HG02610 (cell line): ENCODE data around the gene PLA2G3.
"Not testable (repeated sequence)": the region's sequence is repeated elsewhere in the genome, so short reads cannot be mapped to it uniquely, and the experiment has no call there.

Experiments
- ATAC-seq: cut with Tn5 transposase; IDR thresholded peaks from one replicate; pipeline ENCODE4 v1.9.1; 2021; ENCODE audit warnings: mild to moderate bottlenecking, moderate library complexity; ENCODE audit not compliant: unreplicated experiment

Gene PLA2G3

DNA sequence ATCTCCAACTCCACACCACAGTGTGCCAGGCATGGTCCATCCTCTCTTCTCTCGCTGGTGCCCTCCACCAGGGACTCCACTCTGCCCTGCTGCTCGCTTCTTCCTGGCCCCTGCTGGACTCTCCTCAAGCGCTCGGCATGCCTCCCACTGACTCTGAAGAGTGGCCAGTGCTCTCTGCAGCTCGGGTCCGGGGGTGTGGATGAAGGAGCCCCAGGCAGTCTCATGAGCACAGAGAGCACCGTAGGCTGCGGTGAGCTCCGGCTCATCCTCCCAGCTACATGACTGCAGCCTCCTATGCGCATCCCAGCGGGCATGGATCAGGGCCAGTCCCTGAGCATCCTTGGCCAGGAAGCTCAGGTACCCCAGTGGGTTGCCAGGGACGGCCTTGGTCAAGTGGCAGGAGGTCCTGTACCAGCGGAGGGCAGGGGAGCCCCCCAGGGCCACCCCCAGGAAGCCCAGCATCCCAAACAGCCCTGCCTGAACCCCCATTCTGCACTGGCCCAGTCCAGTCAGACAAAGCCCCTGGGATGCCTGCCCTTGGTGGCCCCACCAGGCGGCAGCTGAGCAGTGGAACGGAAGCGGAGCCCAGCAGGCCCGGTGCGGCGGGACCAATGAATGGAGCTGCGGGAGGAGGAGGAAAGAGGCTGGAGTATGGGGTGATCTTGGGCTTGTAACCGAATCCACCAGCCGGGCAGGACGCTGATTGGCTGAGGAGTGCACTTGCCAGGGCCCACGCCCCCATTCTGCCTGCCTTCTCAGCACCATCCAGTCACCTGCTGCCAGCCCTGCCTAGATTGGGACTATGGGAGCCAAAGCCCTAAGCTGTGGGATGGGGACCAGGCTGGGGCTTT lies at the start of gene PLA2G3:
PLA2G3 (minus strand) TSS at position 643 of the 851 bp plus-strand sequence; CDS start at position 489, 154 bp downstream.
- ATAC-seq, result no peak

- no peak for ATAC-seq
Measured at GRCh38 chr22:31187627-31188026, 47.3 kb upstream of the PLA2G3 start.

DNA sequence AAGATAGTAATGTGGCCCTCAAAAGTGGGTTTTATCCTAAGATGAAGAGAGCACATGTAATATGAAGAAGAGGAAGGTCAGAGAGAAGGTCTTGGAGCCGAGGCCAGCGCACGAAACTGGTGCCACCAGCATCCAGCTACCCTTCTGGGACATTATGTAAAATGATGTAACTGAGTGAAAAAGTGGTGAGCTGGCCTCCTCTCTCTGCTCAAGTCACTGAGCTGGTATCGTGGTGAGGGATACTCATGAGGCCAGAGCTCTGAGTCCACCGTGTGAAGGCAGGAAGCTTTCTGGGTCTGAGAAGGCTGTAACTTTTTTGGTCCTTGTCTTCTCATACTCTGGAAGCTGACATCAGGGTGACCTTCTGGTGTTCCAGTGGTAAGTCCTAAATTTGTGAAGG lies 44.7 kb upstream of the PLA2G3 start:
- ATAC-seq, result no peak

DNA sequence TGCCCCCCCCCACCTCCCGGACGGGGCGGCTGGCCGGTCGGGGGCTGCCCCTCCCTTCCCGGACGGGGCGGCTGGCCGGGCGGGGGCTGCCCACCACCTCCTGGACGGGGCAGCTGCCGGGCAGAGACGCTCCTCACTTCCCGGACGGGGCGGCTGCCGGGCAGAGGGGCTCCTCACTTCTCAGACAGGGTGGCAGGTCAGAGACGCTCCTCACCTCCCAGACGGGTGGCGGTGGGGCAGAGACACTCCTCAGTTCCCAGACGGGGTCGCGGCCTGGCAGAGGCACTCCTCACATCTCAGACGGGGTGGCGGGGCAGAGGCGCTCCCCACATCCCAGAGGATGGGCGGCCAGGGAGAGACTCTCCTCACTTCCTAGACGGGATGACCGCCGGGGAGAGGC lies 43.7 kb upstream of the PLA2G3 start:
- ATAC-seq, result no peak

- ATAC-seq, result no peak
Measured at GRCh38 chr22:31179345-31179744, 39.0 kb upstream of the PLA2G3 start.

DNA sequence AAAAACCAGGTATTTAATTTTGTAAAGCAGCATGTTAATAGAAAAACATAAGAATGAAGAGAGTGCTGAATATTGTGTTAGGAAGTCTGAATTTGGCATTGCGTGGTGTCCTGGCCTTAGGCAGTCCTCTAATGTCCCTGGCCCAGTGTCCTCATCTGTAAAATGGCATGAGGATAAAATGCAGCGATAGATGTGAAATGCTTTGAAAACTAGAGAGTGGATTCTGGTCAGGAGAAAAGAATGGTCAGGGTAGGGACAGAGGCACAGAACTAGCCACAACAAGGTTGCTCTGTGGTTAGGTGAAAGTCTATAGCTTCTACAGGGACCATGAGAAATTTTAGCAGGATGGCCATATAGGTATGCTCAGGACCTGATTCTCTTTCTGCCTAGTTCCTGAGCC lies 38.6 kb upstream of the PLA2G3 start:
- no peak for ATAC-seq

DNA sequence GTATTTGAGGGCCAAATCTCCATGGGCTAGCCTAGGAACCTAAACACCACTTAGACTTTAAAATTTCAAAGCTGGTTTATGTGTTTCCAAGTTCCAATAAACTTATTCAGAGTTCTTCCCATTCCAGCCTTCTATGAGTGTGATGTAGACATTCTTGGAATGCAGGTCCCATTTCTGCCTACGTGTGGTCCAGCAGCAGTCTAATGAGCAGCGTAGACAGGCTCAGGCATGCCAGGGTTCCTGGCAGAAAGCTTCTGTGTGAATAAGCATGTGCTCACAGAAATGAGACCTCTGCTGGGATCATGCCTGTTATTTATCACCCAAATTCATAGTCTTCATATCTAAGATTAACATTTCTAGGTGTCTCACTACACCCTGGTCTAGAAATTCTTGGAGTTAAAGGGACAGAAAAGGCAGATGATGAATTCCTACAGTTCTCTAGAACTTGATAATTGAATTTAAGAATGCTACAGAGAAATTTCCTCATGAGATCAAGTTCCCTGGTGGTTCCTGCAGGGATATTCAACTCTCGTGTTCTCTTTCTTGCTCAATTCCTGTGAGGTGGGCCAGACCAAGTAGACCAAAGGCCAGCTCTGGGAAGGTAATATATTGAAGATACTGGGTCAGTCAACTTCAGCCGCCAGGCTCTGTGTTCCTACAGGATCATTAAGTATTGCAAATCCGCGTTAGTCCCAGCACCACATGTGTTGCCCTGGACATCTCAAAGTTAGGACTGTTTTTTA lies 37.3 kb upstream of the PLA2G3 start:
- ATAC-seq, result no peak

GRCh38 chr22:31176923-31177322 lies 36.6 kb upstream of the PLA2G3 start:
- ATAC-seq, result no peak

GRCh38 chr22:31173386-31174145 lies 33.3 kb upstream of the PLA2G3 start:
- ATAC-seq, result no peak

DNA sequence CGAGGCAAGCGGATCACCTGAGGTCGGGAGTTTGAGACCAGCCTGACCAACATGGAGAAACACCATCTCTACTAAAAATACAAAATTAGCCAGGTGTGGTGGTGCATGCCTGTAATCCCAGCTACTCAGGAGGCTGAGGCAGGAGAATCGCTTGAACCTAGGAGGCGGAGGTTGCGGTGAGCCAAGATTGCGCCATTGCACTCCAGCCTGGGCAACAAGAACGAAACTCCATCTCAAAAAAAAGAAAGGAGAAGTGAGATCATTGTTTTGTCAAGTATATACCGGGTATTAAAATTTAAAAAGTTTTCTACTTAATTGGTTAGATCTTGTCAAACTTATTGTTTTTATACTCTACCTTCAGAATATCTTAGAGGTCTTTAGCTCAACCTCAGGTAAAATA lies 31.4 kb upstream of the PLA2G3 start:
- not testable (repeated sequence) for ATAC-seq

GRCh38 chr22:31170971-31171370 lies 30.7 kb upstream of the PLA2G3 start:
- ATAC-seq, result no peak

- no peak for ATAC-seq
Measured at GRCh38 chr22:31162015-31162765, 21.9 kb upstream of the PLA2G3 start.

DNA sequence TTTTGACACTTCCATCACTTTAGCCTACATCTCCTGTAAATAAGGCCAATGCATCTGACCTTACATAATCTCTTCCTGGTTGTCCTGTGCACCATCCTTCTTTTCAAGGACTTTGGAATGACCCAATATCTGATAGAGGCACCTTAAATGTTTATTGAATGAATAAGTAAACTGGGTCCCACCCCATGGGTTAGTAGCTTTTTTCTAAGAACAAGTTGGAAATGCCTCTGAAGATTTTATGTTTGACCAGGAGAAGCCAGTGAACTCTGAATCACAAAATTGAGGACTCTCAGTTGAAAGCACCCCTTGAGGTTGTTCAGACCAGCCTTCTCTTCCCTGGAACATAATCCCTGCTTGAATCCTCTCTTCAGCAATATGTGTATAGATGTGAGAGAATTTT lies 21.1 kb upstream of the PLA2G3 start:
- ATAC-seq, result no peak

GRCh38 chr22:31160328-31160978 lies 20.1 kb upstream of the PLA2G3 start:
- ATAC-seq, result peak; percentile 9

GRCh38 chr22:31155422-31155821 lies 15.1 kb upstream of the PLA2G3 start:
- no peak for ATAC-seq

- no peak for ATAC-seq
Measured at GRCh38 chr22:31154975-31155374, 14.7 kb upstream of the PLA2G3 start.

- no peak for ATAC-seq
Measured at GRCh38 chr22:31153357-31153756, 13.0 kb upstream of the PLA2G3 start.

GRCh38 chr22:31151872-31152271 lies 11.6 kb upstream of the PLA2G3 start:
- no peak for ATAC-seq

- no peak for ATAC-seq
Measured at GRCh38 chr22:31150615-31151014, 10.3 kb upstream of the PLA2G3 start.

DNA sequence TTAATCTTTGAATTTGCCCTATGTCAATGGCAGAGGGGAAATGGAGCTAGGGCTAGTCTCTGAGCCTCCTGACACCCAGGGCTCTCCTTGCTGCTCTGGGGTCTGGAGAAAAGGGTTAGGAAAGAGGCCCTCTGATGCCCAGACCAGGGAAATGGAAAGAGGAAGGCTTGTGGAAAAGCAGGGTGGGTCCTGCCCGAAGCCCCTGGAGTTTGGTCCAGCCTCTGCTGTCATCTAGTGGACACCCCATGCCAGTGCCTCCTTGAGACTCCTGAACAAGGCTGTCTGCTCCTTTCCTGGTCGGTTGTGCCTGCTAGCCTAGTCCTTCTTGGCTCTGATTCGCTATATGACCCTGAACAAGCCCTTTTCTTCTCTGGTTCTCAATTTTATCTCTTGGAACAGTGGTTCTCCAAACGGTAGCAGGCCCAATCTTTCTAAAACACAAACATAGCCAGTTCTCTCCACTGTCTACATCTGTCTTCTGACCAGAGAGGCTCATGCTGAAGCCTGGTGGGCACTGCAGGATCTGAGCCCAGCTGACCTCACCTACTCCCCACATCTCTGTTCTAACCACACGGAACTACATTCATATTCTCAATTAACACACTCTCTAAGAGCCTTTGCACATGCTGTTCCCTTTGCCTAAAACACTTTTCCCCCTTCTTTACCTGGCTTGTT lies 8.8 kb upstream of the PLA2G3 start:
- ATAC-seq, result no peak
